HEK293T (cell line): Measurements from ENCODE around the gene TBC1D22B.

Experiments used
- ARNT ChIP-seq: fragments of 450-650 bp; IDR thresholded peaks from 2 replicates; pipeline ENCODE4 v1.6.1; 2017; ENCODE audit warnings: mild to moderate bottlenecking
- BHLHE40 ChIP-seq: fragments of 450-650 bp; IDR thresholded peaks from 2 replicates; pipeline ENCODE4 v1.6.1; 2016; ENCODE audit warnings: mild to moderate bottlenecking, moderate library complexity, borderline replicate concordance
- CTBP1 ChIP-seq: fragments of 450-650 bp; IDR thresholded peaks from 2 replicates; pipeline ENCODE4 v1.6.1; 2016; ENCODE audit warnings: borderline replicate concordance
- ELF4 ChIP-seq: fragments of 450-650 bp; IDR thresholded peaks from 2 replicates; pipeline ENCODE4 v1.6.1; 2017; ENCODE audit warnings: antibody characterized with exemption
- FOXA1 ChIP-seq: fragments of 450-650 bp; IDR thresholded peaks from 2 replicates; pipeline ENCODE4 v1.6.1; 2016; ENCODE audit warnings: mild to moderate bottlenecking
- FOXK2 ChIP-seq: fragments of 450-650 bp; IDR thresholded peaks from 2 replicates; pipeline ENCODE4 v1.6.1; 2016; ENCODE audit warnings: mild to moderate bottlenecking
- FOXM1 ChIP-seq: fragments of 450-650 bp; IDR thresholded peaks from 2 replicates; pipeline ENCODE4 v1.6.1; 2017; ENCODE audit warnings: mild to moderate bottlenecking, borderline replicate concordance
- HDGF ChIP-seq: fragments of 450-650 bp; IDR thresholded peaks from 2 replicates; pipeline ENCODE4 v1.6.1; 2017; ENCODE audit warnings: antibody characterized with exemption, borderline replicate concordance
- LEF1 ChIP-seq: fragments of 450-650 bp; IDR thresholded peaks from 2 replicates; pipeline ENCODE4 v1.6.1; 2017; ENCODE audit warnings: mild to moderate bottlenecking, borderline replicate concordance
- NFRKB ChIP-seq: fragments of 450-650 bp; IDR thresholded peaks from 2 replicates; pipeline ENCODE4 v1.6.1; 2016; ENCODE audit warnings: mild to moderate bottlenecking, moderate library complexity
- SP1 ChIP-seq: fragments of 450-650 bp; IDR thresholded peaks from 2 replicates; pipeline ENCODE4 v1.6.1; 2017
- SUZ12 ChIP-seq: fragments of 450-650 bp; IDR thresholded peaks from 2 replicates; pipeline ENCODE4 v1.6.1; 2016; ENCODE audit warnings: mild to moderate bottlenecking
- TARDBP ChIP-seq: fragments of 450-650 bp; IDR thresholded peaks from 2 replicates; pipeline ENCODE4 v1.6.1; 2016
- ZNF384 ChIP-seq: fragments of 450-650 bp; IDR thresholded peaks from 2 replicates; pipeline ENCODE4 v1.6.1; 2016

DNA sequence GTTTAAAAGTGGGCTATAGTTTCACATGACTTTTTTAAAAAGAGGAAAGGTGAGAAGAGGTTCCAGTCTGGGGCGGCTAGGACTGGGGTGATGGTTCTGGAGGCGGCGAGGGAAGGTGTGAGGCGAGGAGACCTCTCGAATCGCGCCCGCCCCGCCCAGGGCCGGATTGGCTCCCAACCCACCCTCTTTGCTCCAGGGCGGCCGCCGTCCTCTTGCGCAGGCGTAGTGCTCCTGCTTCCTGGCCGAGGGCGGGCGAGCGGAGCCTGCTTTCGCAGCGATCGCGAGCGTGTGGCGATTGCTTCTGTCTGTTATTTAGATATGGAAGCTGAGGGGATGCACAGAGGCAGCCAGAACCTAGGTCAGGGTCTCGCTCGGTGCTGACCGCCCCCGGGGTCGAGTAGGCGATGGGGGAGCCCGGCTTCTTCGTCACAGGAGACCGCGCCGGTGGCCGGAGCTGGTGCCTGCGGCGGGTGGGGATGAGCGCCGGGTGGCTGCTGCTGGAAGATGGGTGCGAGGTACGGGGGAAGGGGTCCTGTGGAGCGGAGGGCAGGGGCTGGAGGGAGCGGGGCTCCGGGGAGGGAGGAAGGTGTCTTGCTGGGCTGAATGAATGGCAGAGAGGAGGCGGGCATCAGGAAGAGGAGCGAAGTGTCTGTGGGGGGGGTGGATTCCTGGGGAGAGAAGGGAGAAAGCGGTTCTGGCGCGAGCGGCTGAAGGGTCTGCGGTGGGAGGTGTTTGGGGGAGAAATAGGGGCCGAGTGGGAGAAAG is 96.4 kb downstream of the TBC1D22B start, which contains the start of gene RNF8:
- TF ChIP-seq HDGF (no peak), SP1 (no peak), FOXM1 (no peak), SUZ12 (no peak), TARDBP (no peak), BHLHE40 (no peak), ELF4 (no peak), ARNT (no peak), CTBP1 (no peak), ZNF384 (no peak), NFRKB (no peak), LEF1 (no peak), FOXA1 (no peak), FOXK2 (no peak)
